DMS53 (cell line): ENCODE data around the gene REXO1.

ENCODE experiments used
- DNase-seq: peaks from one replicate; lab custom pipeline; 2025; lab: John Stamatoyannopoulos, UW

Gene REXO1

GRCh38 chr19:1790054-1790792, 58.1 kb downstream of the REXO1 start:
- DNase-seq: no peak

DNA sequence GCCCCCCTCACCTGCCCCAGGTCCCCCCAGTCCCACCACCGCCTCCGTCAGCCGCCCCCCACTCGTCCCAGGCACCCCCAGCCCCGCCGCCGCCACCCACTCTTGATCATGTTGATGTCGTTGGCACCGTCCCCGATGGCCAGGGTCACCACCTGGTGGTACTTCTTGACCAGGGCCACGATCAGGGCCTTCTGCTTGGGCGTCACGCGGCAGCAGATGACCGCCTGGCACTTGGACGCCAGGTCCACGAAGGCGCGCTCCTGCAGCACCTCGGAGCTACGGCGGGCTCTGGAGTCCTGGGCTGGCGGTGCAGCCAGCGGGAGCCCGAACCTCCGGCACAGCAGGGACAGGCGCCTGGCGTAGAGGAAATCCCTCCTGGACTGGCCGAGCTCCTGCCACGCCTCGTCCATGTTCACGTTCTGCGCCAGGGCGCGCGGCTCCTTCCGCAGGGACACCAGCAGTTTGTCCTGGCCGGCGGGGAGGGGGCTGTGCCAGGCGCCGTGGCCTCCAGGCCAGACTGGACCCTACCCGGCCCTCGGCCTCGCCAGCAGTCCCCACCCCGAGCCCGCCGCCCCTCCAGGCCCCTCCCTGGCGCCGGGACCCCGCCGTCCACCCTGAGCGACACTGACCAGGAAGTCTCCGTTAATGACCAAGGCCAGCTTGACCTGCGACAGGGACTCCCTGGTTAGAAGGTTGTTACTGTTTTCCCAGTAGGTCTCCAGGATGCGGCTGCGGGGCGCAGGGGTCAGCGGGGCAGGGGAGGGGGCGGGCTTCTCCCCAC, 58.8 kb downstream of the REXO1 start:
- peak; percentile 55 for DNase-seq

- DNase-seq: no peak
These were observed 61.2 kb downstream of the REXO1 start for GRCh38 chr19:1787116-1787515.

GRCh38 chr19:1786668-1787067, 61.6 kb downstream of the REXO1 start:
- no peak for DNase-seq

- DNase-seq: no peak
These were observed 63.0 kb downstream of the REXO1 start for GRCh38 chr19:1785310-1785709.

DNA sequence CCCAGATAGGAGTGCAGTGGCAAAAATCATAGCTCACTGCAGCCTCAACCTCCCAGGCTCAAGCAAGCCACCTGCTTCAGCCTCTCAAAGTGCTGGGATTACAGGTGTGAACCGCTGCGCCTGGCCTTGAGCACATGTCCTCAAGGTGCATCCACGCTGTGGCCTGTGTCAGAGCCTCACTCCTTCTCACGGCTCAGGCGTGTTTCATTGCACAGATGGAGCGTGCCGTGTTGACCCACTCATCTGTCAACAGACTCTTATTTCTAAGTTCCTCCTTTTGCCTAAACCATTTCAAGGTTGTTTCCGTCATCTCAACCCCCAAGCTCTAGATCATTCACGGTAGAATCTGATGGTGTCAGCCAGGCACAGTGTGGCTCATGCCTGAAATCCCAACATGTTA, 64.4 kb downstream of the REXO1 start:
- DNase-seq: no peak

- no peak for DNase-seq
These were observed 64.9 kb downstream of the REXO1 start for GRCh38 chr19:1783354-1783753.

DNA sequence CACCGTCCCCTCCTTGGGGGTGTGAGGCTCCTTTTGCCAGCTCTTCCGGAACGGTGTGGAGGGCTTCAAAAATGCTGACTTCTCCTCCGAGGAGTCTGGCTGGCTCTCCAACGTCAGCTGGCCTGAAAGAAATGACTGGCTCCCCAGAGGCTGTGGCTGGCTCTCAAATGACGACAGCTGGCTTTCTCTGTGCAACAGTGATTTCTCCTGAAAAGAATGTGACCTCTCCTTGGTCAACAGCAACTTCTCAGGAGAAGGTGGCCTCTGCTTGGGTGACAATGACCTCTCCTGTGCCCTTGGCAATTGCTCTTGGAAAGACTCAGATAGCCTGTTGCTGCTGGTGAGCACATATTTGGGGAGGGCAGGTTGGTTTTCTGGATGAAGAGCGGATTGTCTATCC, 65.8 kb downstream of the REXO1 start:
- no peak for DNase-seq

- no peak for DNase-seq
These were observed 67.9 kb downstream of the REXO1 start for GRCh38 chr19:1780272-1780958.

- DNase-seq: no peak
These were observed 68.7 kb downstream of the REXO1 start for GRCh38 chr19:1779574-1779973.

- DNase-seq: no peak
These were observed 71.1 kb downstream of the REXO1 start for GRCh38 chr19:1777149-1777548.

- no peak for DNase-seq
These were observed 71.6 kb downstream of the REXO1 start for GRCh38 chr19:1776606-1777147.

DNA sequence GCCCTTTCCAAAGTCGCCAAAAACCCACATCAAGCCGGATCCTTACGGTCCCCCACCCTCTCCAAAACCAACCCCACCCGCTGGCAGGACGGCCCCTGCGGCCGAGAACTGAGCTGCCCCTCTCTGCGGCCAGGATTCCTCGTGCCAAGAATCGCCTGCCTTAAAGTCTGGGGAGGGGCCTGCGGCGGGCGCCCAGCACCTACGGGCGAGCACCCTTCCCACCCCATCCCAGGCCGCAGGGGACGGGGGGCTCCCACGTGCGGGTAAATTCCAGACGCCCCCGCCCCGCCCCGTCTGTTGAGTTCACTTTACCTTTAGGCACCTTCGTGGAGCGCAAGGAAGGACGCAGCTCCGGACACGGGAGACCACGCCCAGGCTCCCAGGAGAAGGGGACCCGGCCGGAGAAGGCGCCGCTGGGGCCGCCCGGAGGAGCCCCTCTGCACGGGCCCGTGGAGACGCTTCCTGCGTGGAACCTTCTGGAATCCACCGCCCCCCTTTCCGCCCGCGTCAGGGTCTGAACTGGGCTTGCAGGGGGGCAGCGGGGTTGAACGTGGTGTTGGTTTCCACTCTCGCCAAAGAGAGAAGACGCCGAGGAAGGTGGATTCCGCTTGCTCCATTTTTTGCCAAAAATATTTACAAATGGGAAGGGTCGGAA, 72.2 kb downstream of the REXO1 start:
- DNase-seq: no peak

DNA sequence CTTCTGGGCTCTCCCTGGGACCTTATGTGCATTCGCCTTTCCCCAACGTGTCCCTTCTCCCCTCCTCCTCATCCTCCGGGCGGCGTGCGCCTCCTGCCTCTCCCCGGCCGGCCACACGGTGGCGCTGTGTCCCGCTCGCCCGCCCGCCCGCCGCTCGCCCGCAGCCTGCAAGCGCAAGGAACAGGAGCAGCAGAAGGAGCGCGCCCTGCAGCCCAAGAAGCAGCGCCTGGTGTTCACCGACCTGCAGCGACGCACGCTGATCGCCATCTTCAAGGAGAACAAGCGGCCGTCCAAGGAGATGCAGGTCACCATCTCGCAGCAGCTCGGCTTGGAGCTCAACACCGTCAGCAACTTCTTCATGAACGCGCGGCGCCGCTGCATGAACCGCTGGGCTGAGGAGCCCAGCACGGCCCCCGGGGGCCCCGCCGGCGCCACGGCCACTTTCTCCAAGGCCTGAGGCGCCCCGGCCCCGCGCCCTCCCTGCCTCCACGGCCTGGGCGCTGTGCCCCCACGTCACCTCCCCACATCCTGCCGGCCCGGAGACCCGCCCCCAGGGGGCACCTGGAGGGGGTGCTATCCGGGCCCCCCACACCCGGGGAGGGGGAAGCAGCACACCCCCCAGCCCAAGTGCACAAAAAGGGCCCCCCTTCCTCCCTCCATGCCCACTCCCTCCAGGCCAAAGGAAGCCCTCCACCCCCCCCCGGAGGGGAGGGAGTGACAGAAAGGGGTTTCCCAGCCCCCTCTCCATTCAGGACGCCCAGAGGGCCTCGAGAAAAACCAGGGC, 73.1 kb downstream of the REXO1 start:
- DNase-seq: no peak

GRCh38 chr19:1773184-1773583, 75.1 kb downstream of the REXO1 start:
- DNase-seq: no peak

- no peak for DNase-seq
These were observed 77.3 kb downstream of the REXO1 start for GRCh38 chr19:1770866-1771576.

- DNase-seq: no peak
These were observed 78.7 kb downstream of the REXO1 start for GRCh38 chr19:1769645-1769985.

DNA sequence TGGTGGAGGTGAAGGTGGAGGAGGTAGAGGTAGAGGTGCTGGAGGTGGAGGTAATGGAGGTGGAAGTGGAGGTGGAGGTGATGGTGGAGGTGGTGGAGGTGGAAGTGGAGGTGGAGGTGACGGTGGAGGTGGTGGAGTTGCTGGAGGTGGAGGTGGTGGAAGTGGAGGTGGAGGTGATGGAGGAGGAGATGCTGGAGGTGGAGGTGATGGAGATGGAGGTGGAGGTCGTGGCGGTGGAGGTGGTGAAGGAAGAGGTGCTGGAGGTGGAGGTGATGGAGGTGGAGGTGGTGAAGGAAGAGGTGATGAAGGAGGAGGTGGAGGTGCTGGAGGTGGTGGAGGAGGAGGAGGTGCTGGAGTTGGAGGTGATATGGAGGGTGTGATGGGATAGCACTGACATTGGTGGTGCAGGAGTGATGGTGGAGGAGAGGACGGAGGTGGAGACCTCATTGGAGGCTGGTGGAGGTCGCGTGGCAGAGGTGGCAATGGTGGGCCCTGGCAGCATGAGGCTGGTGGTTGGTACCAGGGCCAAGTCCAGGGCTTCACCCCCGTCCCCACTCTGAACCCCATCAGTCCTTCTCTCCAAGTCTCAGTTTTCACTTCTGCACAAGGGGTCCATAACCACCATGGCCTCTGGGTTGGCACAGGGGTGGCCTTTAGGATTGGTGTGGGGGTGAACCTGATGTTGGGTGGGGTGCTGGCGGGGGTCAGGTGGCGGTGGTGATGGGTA, 79.2 kb downstream of the REXO1 start:
- no peak for DNase-seq

GRCh38 chr19:1768248-1768647, 80.0 kb downstream of the REXO1 start:
- no peak for DNase-seq

DNA sequence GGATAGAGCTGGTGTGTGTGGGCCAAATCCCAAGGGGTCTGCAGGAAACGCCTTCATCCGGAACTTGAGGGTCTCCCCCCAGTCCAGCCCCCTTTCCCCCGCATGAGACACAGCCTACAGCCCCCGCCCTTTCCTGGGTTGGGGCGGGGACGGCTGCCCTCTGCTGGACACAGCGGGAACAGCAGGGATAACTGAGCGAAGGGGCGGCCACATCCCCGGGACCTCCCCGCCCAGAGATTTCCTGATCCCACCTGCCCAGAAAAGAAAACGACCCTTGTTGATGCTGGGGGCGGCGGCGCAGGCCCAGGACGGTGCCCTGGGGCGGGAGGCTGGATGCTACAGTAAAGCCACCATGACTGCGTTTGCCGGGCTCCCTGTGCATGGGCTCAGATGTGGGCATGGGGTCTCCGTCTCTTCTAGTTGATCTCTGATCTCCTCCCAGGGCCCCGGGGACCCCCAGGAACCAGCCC, 80.8 kb downstream of the REXO1 start:
- no peak for DNase-seq
